HG02840 (cell line): ENCODE measurements around the gene OR2B2.

Experiments used
- ATAC-seq: cut with Tn5 transposase; IDR thresholded peaks from one replicate; pipeline ENCODE4 v1.9.1; 2021; ENCODE audit warnings: mild to moderate bottlenecking, moderate library complexity, moderate number of reproducible peaks; ENCODE audit not compliant: unreplicated experiment, low FRiP score

OR2B2 gene

GRCh38 chr6:27893836-27894807, 18.1 kb downstream of the OR2B2 start:
- ATAC-seq: no peak

GRCh38 chr6:27893059-27893835, 18.9 kb downstream of the OR2B2 start:
- ATAC-seq: peak; percentile 58

GRCh38 chr6:27892649-27893058, 19.5 kb downstream of the OR2B2 start:
- ATAC-seq: no peak

DNA sequence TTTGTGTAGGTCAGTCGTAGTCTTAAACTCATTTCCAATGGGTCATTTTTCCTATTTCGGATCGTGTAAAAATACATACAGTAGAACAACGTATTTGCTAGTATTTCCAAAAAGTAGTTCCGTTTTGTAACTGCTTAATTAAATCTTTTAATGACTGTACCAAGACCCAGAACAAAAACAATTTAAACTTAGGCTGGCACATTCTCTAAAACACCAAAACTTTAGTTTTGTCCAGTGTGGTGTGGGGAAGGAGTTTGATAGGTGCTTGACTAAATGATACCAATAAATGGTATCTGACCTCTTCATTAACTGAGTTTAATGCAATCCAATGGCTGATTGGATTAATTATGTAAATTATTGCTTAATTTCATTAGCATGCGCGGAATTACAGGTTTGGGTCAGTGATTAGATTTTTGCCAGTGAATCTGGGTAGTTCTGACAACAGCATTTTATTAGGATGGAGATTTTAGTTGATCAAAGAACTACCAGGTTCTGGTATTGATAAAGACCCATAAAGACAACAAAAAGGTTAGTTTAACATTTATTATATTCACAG, 20.8 kb downstream of the OR2B2 start:
- ATAC-seq: no peak

- ATAC-seq: peak; percentile 45
These were observed 21.5 kb downstream of the OR2B2 start for GRCh38 chr6:27890445-27891319.

DNA sequence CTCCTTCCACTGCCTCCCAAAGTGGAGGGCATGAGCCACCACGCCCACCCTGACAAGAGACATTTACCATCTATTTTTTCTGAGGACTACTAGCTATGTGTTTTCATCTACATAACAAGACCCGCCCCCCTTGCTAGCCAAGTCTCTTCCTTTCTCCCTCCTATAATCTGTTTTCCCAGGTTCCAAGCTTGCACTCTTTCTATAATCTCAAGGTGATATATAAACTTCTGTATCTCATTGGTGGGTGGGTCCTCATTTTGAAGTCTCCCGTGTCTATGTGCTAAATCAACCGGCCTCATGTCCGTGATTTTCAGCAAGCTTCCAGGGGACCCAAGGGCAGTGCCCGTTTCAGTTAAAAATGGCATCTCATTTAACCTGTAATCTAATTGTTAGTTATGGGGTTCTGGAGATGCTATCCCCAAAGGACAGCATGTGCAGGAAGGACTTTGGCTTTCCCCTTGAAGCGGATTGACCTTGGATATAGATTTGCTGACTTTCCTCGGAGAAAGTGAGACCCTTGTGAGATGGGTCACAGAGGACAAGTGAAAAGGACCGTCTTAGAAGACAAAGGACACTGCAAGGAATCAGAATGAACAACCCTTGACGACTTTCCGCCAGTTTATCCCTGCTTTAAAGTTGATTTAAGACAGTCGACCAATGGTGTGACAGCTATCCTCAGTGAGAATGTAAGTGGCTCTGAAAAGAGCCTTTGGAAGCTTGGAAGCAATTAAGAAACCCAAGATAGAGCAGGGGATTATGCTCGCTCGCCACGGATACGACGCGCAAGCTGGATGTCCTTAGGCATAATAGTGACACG, 22.4 kb downstream of the OR2B2 start:
- no peak for ATAC-seq

GRCh38 chr6:27889275-27889627, 22.9 kb downstream of the OR2B2 start:
- no peak for ATAC-seq

- no peak for ATAC-seq
These were observed 23.6 kb downstream of the OR2B2 start for GRCh38 chr6:27888566-27888965.

DNA sequence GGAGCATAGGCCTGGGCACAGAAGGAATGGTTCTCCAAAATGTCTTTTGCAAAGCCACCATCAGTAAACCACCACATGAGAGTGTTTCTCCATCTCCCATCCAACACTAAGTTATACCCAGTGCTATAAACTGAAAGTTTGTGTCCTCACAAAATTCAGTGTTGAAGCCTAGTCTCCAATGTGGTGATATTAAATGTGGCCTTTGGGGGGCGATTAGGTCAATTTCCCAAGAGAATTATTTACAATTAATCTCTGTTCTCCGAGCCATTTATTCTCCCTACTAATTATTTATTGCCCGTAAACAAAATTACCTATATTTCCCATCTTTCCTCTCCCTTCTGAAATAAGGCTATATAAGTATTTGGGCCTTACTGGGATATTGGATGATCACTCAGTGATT, 26.1 kb downstream of the OR2B2 start:
- ATAC-seq: no peak

DNA sequence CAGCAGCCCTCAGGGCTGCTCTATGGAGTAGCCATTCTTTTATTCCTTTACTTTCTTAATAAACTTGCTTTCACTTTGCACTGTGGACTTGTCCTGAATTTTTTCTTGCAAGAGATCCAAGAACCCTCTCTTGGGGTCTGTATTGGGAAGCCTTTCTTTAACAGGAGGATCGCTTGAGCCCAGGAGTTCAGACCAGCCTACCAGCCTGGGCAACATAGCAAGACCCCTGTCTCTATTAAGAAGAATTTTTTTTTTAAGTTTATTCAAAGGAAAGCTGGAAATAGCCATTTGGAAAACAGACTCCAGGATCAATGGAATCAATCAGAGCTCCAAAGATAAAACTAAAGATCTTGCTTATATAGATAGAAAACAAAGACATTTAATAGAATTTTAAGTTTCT, 29.1 kb downstream of the OR2B2 start:
- ATAC-seq: no peak

DNA sequence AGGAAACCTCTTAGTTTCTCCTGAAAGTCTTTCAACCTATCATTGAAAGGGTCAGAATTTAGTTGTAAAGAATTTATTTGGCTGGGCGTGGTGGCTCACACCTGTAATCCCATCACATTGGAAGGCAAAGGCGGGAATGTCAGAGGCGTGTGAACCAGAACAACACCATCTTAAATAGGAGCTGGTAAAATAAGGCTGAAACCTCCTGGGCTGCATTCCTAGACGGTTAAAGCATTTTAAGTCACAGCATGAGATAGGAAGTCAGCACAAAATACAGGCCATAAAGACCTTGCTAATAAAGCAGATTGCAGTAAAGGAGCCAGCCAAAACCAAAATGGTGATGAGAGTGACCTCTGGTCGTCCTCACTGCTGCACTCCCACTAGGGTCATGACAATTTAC, 29.6 kb downstream of the OR2B2 start:
- no peak for ATAC-seq

- no peak for ATAC-seq
These were observed 32.4 kb downstream of the OR2B2 start for GRCh38 chr6:27879837-27880236.

- ATAC-seq: no peak
These were observed 38.2 kb downstream of the OR2B2 start for GRCh38 chr6:27874016-27874415.

- no peak for ATAC-seq
These were observed 38.9 kb downstream of the OR2B2 start for GRCh38 chr6:27873021-27873940.

GRCh38 chr6:27872642-27873020, 39.6 kb downstream of the OR2B2 start:
- no peak for ATAC-seq

DNA sequence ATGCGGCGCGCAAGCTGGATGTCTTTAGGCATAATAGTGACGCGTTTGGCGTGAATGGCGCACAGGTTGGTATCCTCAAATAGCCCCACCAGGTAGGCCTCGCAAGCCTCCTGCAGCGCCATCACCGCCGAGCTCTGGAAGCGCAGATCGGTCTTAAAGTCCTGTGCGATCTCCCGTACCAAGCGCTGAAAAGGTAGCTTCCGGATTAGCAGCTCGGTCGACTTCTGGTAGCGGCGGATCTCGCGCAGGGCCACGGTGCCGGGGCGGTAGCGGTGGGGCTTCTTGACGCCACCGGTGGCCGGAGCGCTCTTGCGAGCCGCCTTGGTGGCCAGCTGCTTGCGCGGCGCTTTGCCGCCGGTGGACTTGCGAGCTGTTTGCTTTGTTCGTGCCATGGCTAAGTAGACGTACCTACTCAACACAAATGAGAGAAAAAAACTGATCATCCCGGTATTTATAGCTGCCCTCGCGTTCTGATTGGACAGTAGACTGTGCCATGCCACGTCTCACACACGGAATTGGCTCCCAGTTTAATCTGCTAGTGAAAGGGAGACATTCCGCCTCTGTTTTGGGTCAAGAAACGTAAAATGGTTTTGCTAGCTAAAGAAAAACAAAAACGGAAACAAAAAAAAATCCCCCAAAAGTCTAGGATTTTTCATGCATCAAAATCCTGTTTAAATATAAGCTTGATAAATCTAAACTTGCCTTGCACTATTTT, 40.1 kb downstream of the OR2B2 start:
- peak; percentile 68 for ATAC-seq

DNA sequence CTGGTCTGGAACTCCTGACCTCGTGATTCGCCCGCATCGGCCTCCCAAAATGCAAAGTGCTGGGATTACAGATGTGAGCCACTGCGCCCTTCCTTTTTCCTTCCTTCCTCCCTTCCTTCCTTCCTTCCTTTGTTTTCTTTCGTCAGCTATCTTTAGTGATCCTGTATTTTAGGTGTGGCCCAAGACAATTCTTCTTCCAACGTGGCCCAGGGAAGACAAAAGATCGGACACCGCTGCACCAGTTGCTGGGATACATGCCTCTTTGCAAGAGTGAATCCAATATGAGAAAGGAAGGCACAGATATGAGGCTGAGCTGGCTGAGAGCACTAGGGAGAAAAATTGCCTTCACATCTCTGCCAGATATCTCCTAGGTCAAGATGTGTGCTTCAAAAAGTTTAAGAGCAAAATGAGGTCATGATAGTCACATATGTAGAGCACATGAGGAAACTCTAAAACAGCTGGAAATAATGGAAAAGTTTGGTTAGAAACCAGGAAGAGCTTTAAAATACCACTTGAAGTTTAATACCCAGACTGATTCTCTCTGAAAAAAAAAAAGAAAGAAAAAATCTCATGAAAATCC, 41.8 kb downstream of the OR2B2 start:
- ATAC-seq: no peak
